GM12875 (cell line): Measurements from ENCODE around the gene INSL6.

Experiments used
- H3K4me3 ChIP-seq: one replicate; pipeline ENCODE4 v1.5.1; 2011; ENCODE audit warnings: low read depth, low read length, control low read depth
- TF ChIP-seq, protein P1 (sequence below): IDR thresholded peaks from 2 replicates; pipeline ENCODE4 v1.5.1; 2011; ENCODE audit warnings: low read depth, mild to moderate bottlenecking, control low read depth, inconsistent platforms, low read length, moderate library complexity, borderline replicate concordance; ENCODE audit not compliant: insufficient read depth

Gene INSL6

DNA sequence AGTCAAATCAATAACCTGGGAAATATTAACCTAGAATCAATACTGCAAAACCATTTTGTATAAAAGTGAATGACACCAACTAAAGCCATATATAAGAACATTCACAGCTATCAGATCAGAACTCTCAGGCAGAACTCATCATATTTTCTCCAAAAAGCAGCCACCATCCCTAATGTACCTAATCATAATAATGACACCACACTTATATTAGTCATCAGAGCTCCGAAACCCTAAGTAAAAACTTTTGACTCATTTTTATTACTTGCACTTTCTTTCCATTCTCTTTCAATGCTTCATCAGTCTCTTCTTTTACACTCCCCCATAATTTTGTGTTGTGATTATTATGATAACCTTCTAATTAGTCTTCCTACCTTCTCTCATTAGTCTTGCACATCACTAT is 45.3 kb downstream of the INSL6 start:
- TF ChIP-seq, protein P1, sequence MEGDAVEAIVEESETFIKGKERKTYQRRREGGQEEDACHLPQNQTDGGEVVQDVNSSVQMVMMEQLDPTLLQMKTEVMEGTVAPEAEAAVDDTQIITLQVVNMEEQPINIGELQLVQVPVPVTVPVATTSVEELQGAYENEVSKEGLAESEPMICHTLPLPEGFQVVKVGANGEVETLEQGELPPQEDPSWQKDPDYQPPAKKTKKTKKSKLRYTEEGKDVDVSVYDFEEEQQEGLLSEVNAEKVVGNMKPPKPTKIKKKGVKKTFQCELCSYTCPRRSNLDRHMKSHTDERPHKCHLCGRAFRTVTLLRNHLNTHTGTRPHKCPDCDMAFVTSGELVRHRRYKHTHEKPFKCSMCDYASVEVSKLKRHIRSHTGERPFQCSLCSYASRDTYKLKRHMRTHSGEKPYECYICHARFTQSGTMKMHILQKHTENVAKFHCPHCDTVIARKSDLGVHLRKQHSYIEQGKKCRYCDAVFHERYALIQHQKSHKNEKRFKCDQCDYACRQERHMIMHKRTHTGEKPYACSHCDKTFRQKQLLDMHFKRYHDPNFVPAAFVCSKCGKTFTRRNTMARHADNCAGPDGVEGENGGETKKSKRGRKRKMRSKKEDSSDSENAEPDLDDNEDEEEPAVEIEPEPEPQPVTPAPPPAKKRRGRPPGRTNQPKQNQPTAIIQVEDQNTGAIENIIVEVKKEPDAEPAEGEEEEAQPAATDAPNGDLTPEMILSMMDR: no peak
- no peak overlapping the region for H3K4me3 ChIP-seq

DNA sequence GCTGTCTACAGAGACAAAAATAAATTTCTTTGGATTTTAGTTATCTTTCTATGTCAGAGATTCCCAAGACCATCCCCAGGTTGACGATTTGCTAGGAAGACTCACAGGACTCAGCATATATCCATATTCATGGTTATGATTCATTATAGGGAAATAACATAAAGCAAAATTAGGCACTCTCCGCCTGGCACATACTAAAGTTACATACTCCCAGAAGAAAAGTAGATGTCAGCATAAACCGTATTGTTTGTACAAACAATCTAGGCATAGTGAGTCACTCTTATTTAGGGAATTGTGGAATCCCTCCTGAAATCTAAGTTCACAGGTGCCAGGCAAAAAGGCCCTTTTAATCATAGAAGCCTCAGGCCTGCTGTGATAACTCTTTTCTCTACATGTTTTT is 62.9 kb downstream of the INSL6 start:
- TF ChIP-seq, protein P1: no peak
- H3K4me3 ChIP-seq: no peak overlapping the region

GRCh38 chr9:5122116-5122515 is 63.3 kb downstream of the INSL6 start:
- TF ChIP-seq, protein P1: no peak
- no peak overlapping the region for H3K4me3 ChIP-seq

GRCh38 chr9:5113994-5114748 is 71.3 kb downstream of the INSL6 start:
- TF ChIP-seq, protein P1: no peak
- H3K4me3 ChIP-seq: no peak overlapping the region
